Tibial artery (tissue), 4 donors: ENCODE results near the gene ASPN.
A peak's percentile ranks its signal among the peaks of the same experiment; 100 is the strongest.

ENCODE experiments used
- DNase-seq, 2 donors: peaks; one replicate each; pipeline ENCODE4 v3.0.0-alpha.2; 2019
- H3K27ac ChIP-seq, 2 donors: fragments of 200-600 bp; sonication (generic) in 1 of 2; 1 replicate in 1 of 2; 2 replicates in 1 of 2; pipeline ENCODE4 v1.5.1; 2018 to 2019; ENCODE audit warnings: mild to moderate bottlenecking in 1 of 2
- H3K27me3 ChIP-seq, 2 donors: fragments of 200-600 bp; sonication (generic) in 1 of 2; one replicate each; pipeline versions ENCODE4 v1.5.1 to v1.6.0; 2016 to 2019
- H3K36me3 ChIP-seq, 3 donors: fragments of 200-600 bp; sonication (generic) in 2 of 3; one replicate each; pipeline ENCODE4 v1.5.1; 2016 to 2019; ENCODE audit warnings: mild to moderate bottlenecking in 2 of 3
- H3K4me1 ChIP-seq, 4 donors: fragments of 200-600 bp; sonication (generic) in 2 of 4; 1 replicate in 3 of 4; 2 replicates in 1 of 4; pipeline ENCODE4 v1.5.1; 2016 to 2019
- H3K4me3 ChIP-seq, 2 donors: fragments of 200-600 bp; sonication (generic) in 1 of 2; 1 replicate in 1 of 2; 2 replicates in 1 of 2; pipeline ENCODE4 v1.5.1; 2018 to 2019; ENCODE audit warnings: mild to moderate bottlenecking in 2 of 2
- H3K9me3 ChIP-seq, 3 donors: fragments of 200-600 bp; sonication (generic) in 1 of 3; one replicate each; pipeline ENCODE4 v1.5.1; 2016 to 2019
- CTCF ChIP-seq, 2 experiments: fragments of 200-600 bp in 1 of 2; fragments of 450-650 bp in 1 of 2; IDR thresholded peaks; one replicate each; pipeline ENCODE4 v1.5.1; 2017 to 2019; ENCODE audit warnings: antibody characterized with exemption in 2 of 2, mild to moderate bottlenecking in 1 of 2, moderate library complexity in 1 of 2
- intact Hi-C: fragments of 100-400 bp; cut with DNase I; formaldehyde crosslinking; loops from one replicate; pipeline ENCODE4 v1.15.0; 2023; ENCODE audit warnings: low total_unique reads

Gene ASPN

GRCh38 chr9:92480986-92481633 lies 1.2 kb downstream of the ASPN start:
- no peak for TF ChIP-seq CTCF (IDR thresholded peaks at IDR 0.05)
- intact Hi-C loops = no loop called here
- Histone ChIP-seq H3K36me3 (no peaks in the 10 kb centered on the region), H3K4me3 (peak overlapping the region; percentile 15 to 33), H3K27ac (peak overlapping the region; percentile 81 to 85), H3K4me1 (peaks cover 0 to 83% (median 35%) of the 10 kb centered on the region in 4 donors), H3K27me3 (no peaks in the 10 kb centered on the region), H3K9me3 (no peaks in the 10 kb centered on the region)
- no peak for DNase-seq

- Histone ChIP-seq H3K27me3 (no peaks in the 10 kb centered on the region), H3K27ac (peak overlapping the region; percentile 81 to 85), H3K36me3 (no peaks in the 10 kb centered on the region), H3K9me3 (no peaks in the 10 kb centered on the region), H3K4me1 (peaks cover 0 to 91% (median 35%) of the 10 kb centered on the region in 4 donors), H3K4me3 (peak overlapping the region; percentile 15 to 33)
- DNase-seq = no peak
- intact Hi-C loops = no loop called here
- no peak for TF ChIP-seq CTCF (IDR thresholded peaks at IDR 0.05)
These were observed 2.0 kb downstream of the ASPN start for GRCh38 chr9:92480291-92480771.

GRCh38 chr9:92479346-92479745 lies 3.0 kb downstream of the ASPN start:
- no peak for TF ChIP-seq CTCF (IDR thresholded peaks at IDR 0.05)
- peaks cover 0 to 92% (median 35%) of the 10 kb centered on the region in 4 donors for H3K4me1 ChIP-seq
- peak overlapping the region; percentile 81 to 85 for H3K27ac ChIP-seq

DNA sequence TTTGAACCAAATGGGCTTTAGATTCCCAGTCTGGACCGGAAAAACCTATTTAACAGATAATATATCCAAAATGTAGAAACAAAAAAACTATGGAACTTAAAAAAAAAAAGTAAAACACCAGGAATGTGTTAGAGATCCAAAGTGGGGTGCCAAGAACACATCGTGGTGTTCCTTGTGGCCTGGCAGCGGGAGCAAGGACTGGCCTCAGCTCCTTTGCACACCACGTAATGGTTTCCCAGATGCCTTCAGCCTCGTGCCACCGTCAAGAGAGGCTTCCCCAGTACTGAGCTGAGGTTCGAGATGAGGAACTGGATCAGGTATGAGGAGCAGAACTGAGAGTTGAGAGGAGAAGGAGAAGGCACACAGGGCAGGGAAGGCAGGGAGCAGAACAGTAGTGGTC lies 3.5 kb downstream of the ASPN start:
- intact Hi-C loops = no loop called here
- H3K27ac ChIP-seq = peak overlapping the region; percentile 81 to 85

More at GRCh38 chr9:92479346-92479745, 3.0 kb downstream of the ASPN start:
- no peak for DNase-seq
- Histone ChIP-seq H3K9me3 (no peaks in the 10 kb centered on the region), H3K4me3 (no peak overlapping the region), H3K27me3 (no peaks in the 10 kb centered on the region), H3K36me3 (no peaks in the 10 kb centered on the region)
- intact Hi-C loops = no loop called here

GRCh38 chr9:92476962-92477361 lies 5.3 kb downstream of the ASPN start:
- no peaks in the 10 kb centered on the region for H3K9me3 ChIP-seq
- no peak for DNase-seq
- no peaks in the 10 kb centered on the region for H3K27me3 ChIP-seq
- intact Hi-C loops = no loop called here
- peaks cover 0 to 68% (median 23%) of the 10 kb centered on the region in 4 donors for H3K4me1 ChIP-seq
- H3K36me3 ChIP-seq = no peaks in the 10 kb centered on the region
- H3K27ac ChIP-seq = peak overlapping the region; percentile 8 to 41
- H3K4me3 ChIP-seq = no peak overlapping the region
- TF ChIP-seq CTCF (IDR thresholded peaks at IDR 0.05) = no peak

More for the DNA sequence above, 3.5 kb downstream of the ASPN start:
- no peak overlapping the region for H3K4me3 ChIP-seq
- H3K27me3 ChIP-seq = no peaks in the 10 kb centered on the region
- no peak for DNase-seq
- peaks cover 0 to 86% (median 30%) of the 10 kb centered on the region in 4 donors for H3K4me1 ChIP-seq
- no peak for TF ChIP-seq CTCF (IDR thresholded peaks at IDR 0.05)
- no peaks in the 10 kb centered on the region for H3K36me3 ChIP-seq
- H3K9me3 ChIP-seq = no peaks in the 10 kb centered on the region
